ENCODE measurements around the gene TJP1. TPM values are rescaled to one million over a fixed set of nuclear protein-coding genes. Genes with fewer than 3 reads are reported as not detected.

The TJP1 gene
- 75.2 and 88.7 TPM in 2 replicates for total RNA-seq
- polyA plus RNA-seq: 34.4 and 42.3 TPM in 2 replicates

- TF ChIP-seq EZH2 (IDR thresholded peaks at IDR 0.05; ENCODE audit: borderline replicate concordance) (no peak), EZH2phosphoT487 (IDR thresholded peaks at IDR 0.05; ENCODE audit: low read depth, severe bottlenecking, unreplicated experiment) (no peak), CTCF (IDR thresholded peaks at IDR 0.05; ENCODE audit: poor library complexity) (no peak)
- Histone ChIP-seq H3K27me3 (no peaks in the 10 kb centered on the region), H3K36me3 (replicated peaks; ENCODE audit: insufficient read depth, low read depth) (no peaks in the 10 kb centered on the region), H3K27ac (peak within 1 kb of the TSS; percentile 100), H3K9me2 (replicated peaks; ENCODE audit: insufficient read depth) (no peaks in the 10 kb centered on the region), H3K4me2 (peak within 1 kb of the TSS; percentile 93), H2AFZ (peak within 1 kb of the TSS; percentile 93), H3K79me2 (peaks cover 40% of the 10 kb centered on the region), H3K9me3 (ENCODE audit: low read depth) (no peaks in the 10 kb centered on the region), H4K20me1 (ENCODE audit: insufficient read depth, poor library complexity, severe bottlenecking) (peaks cover 27% of the 10 kb centered on the region), H3K4me3 (peak within 1 kb of the TSS; percentile 84), H3K4me1 (ENCODE audit: insufficient read depth) (peaks cover 14% of the 10 kb centered on the region)
- WGBS (ENCODE audit: low lambda C conversion rate, missing lambda C conversion rate): 1% methylated on average over 15 of the region's 80 CpGs
- peak; percentile 94 for DNase-seq (ENCODE audit: low spot score)
Measured at GRCh38 chr15:29822100-29822683, at the start of gene TJP1. Gene TJP1, minus strand, starts transcription at chr15:29822468. Its CDS starts 440 bp downstream, at chr15:29822028.

DNA sequence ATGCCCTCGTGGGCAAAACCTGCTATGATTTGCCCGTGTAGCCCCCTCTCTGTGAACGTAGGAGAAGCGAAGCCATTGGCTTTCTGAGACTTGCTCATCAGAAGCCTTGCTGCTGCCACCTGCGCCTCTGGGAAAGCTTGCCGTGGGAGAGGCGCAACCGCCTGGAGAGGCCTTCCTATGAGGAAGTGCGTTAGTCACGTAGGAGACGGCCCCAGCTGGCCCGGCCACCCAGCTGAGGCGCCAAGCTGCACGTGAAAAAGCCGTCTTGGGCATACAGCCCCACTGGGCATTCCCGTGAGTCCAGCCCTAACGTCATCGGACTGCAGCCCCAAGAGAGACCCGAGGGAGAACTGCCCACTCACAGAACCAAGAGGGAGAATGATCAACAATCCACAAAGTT lies 49.1 kb upstream of the TJP1 start:
- no peaks in the 10 kb centered on the region for H3K9me2 ChIP-seq (replicated peaks; ENCODE audit: insufficient read depth)
- H3K4me3 ChIP-seq: no peak overlapping the region
- H3K4me1 ChIP-seq (ENCODE audit: insufficient read depth): peaks cover 8% of the 10 kb centered on the region
- H3K9me3 ChIP-seq (ENCODE audit: low read depth): no peaks in the 10 kb centered on the region
- no peaks in the 10 kb centered on the region for H3K36me3 ChIP-seq (replicated peaks; ENCODE audit: insufficient read depth, low read depth)
- no peak overlapping the region for H3K4me2 ChIP-seq
- no peaks in the 10 kb centered on the region for H4K20me1 ChIP-seq (ENCODE audit: insufficient read depth, poor library complexity, severe bottlenecking)
- WGBS (ENCODE audit: low lambda C conversion rate, missing lambda C conversion rate): 92% methylated on average over 19 of the region's 19 CpGs
- no peaks in the 10 kb centered on the region for H3K27me3 ChIP-seq
- DNase-seq (ENCODE audit: low spot score): no peak
- H2AFZ ChIP-seq: no peak overlapping the region
- H3K79me2 ChIP-seq: no peaks in the 10 kb centered on the region
- TF ChIP-seq EZH2phosphoT487 (IDR thresholded peaks at IDR 0.05; ENCODE audit: low read depth, severe bottlenecking, unreplicated experiment) (no peak), EZH2 (IDR thresholded peaks at IDR 0.05; ENCODE audit: borderline replicate concordance) (no peak), CTCF (IDR thresholded peaks at IDR 0.05; ENCODE audit: poor library complexity) (no peak)
- H3K27ac ChIP-seq: no peak overlapping the region

GRCh38 chr15:29870495-29871151 lies 48.4 kb upstream of the TJP1 start:
- Histone ChIP-seq H3K9me3 (ENCODE audit: low read depth) (no peaks in the 10 kb centered on the region), H3K9me2 (replicated peaks; ENCODE audit: insufficient read depth) (no peaks in the 10 kb centered on the region), H4K20me1 (ENCODE audit: insufficient read depth, poor library complexity, severe bottlenecking) (no peaks in the 10 kb centered on the region), H3K4me2 (peak overlapping the region; percentile 26), H3K36me3 (replicated peaks; ENCODE audit: insufficient read depth, low read depth) (no peaks in the 10 kb centered on the region), H3K4me3 (no peak overlapping the region), H3K27ac (no peak overlapping the region), H2AFZ (no peak overlapping the region), H3K79me2 (no peaks in the 10 kb centered on the region), H3K27me3 (no peaks in the 10 kb centered on the region), H3K4me1 (ENCODE audit: insufficient read depth) (peaks cover 8% of the 10 kb centered on the region)
- 20% methylated on average over 11 of the region's 11 CpGs for WGBS (ENCODE audit: low lambda C conversion rate, missing lambda C conversion rate)
- no peak for DNase-seq (ENCODE audit: low spot score)
- TF ChIP-seq CTCF (IDR thresholded peaks at IDR 0.05; ENCODE audit: poor library complexity) (no peak), EZH2phosphoT487 (IDR thresholded peaks at IDR 0.05; ENCODE audit: low read depth, severe bottlenecking, unreplicated experiment) (no peak), EZH2 (IDR thresholded peaks at IDR 0.05; ENCODE audit: borderline replicate concordance) (no peak)
